CD1c-positive myeloid dendritic cell (primary cell): ENCODE results near the gene LPP.

Experiments
- DNase-seq: peaks from one replicate; pipeline ENCODE4 v3.0.0-alpha.2; 2016; ENCODE audit errors: extremely low spot score

LPP gene

DNA sequence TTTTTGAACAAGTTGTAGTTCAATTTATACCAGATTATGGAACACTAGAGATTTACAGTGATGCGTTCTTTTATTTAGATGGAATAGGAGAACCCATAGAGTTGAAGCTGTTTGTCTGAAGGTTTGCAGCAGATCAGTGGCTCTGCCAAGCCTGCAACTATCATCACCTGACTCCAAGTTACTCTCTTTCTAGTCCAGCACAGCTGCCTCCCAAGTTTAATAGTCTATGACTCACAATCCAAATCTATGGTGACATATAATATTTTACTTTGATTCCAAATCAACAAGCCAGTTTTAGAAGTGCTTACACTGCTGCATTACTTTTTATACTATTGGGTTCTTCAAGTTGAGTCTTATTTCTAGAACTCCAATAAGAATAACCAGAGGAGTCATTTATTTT, 400.4 kb downstream of the LPP start:
- no peak for DNase-seq

DNA sequence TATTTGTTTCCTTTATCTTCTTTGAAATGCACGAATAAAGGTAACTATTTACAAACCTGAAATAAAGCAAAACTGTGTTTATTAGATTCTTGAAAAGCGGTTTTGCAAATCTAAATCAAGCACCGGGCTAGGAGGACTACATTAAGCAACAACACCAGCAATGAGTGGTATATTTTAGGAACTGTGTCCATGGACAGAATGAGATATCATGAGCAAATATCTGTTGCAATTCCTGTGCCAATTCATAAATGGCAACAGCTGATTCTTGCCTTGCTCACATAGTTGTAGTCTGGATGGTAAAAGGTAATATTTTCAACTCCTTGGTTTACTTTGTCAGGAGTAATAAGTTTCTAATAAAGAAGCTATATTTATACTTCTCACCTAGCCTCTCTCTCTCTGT, 403.3 kb downstream of the LPP start:
- no peak for DNase-seq

- DNase-seq: peak; percentile 47
Observed at GRCh38 chr3:188558343-188559071, 404.6 kb downstream of the LPP start.

DNA sequence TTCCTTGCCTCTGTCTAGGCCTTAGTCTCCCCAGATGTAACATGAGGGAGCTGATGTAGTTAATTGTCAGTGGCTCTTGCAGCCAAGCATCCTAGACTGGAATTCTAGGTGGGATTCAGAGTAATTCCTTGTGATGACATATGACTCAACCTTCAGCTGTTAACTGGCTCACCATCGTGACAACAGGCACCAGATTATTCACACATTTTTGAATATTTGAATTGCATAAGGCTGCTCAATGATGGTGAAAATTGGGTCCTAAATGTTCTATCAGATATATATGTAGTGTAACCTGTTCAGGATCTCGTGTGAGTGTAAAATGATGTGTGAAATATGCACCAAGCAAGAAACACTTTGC, 405.1 kb downstream of the LPP start:
- DNase-seq: no peak

DNA sequence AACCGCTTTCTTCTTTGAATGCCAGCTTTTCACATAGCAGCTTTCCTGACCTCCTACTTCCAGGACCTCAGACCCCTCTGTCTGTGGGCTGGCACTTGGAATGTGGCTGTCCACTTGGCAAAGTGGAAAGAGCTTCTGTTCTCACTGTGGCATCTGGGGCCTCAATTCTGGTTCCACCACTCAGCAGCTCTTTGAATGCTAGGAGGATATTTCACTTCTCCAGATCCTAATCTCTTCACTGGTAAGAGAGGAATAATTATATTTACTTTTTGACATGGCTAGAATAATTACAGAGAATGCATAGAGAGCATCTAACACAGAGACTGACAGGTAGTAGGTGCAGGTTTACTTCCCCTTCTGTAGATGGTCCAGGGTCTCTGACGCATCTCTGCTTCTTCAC, 405.9 kb downstream of the LPP start:
- no peak for DNase-seq

DNA sequence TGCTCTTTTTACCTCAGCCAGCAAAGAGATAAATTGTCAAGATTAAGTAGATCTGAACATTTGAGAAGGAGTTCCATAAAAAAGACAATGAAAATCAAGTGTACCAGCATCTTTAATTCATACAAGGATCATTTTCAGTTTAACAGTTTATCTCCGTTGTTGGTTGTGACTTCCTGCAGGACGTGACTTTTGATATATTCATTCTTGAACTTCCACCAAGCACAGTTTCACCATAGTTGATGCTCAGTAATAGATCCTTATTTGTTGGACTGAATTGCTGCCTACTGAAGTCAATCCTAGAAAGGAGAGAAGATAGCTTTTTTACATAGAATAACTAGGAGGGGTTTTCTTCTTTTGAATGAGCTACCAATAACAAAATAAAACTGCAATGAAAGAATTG, 408.2 kb downstream of the LPP start:
- DNase-seq: no peak

GRCh38 chr3:188567478-188568195, 413.7 kb downstream of the LPP start:
- DNase-seq: no peak

- peak; percentile 22 for DNase-seq
Observed at GRCh38 chr3:188568736-188569135, 414.8 kb downstream of the LPP start.

GRCh38 chr3:188571531-188572095, 417.7 kb downstream of the LPP start:
- no peak for DNase-seq

DNA sequence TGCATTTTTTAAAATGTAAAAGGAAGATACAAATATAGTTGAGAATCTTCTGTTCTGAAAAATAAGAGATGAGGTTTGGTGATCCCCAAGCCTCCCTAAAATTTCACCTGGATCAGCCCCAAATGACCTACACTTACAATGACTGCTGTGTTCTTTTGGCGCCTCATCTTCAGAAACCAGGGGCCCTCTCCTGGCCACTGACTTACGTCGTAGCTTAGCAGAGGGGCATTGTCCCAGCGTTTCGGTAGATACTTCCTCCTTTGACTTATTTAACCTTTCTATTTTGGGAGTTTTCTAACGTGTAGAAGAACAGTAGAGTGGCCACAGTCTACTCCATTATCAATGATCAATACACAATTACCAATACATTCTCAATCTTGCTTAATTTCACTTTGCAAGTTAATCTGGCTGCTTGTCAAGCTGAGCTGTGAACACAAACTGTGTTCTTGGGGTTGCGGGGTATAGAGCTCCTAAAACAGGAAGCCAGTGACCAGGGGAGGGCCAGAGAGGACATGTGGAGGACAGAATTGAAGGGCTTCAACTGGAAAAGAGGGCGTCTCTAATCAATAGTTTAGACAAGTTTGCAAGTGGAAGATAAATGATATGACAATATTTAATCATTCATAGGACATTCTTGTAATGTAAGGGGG, 419.5 kb downstream of the LPP start:
- DNase-seq: no peak

GRCh38 chr3:188573956-188574355, 420.0 kb downstream of the LPP start:
- DNase-seq: no peak

- DNase-seq: no peak
Observed at GRCh38 chr3:188574885-188575284, 420.9 kb downstream of the LPP start.

DNA sequence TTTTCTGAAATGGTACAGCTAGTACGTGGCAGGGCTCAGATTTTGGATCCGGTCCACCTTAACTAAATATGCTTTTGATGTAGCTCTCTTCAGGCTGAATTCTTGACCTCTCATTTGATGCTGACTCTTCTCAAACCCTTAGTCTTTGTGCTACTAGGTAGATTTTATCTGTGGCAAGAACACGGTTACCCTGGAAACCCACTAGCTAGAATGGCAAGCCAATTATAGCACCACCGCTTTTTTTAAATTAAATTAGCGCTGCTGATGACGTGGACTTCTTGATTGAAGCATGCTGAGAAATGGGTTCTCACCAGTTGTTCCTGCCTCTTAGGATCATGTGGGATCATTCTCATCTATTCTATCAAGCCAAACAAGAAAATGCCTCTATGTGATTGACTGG, 421.5 kb downstream of the LPP start:
- no peak for DNase-seq

- no peak for DNase-seq
Observed at GRCh38 chr3:188577539-188577938, 423.6 kb downstream of the LPP start.

DNA sequence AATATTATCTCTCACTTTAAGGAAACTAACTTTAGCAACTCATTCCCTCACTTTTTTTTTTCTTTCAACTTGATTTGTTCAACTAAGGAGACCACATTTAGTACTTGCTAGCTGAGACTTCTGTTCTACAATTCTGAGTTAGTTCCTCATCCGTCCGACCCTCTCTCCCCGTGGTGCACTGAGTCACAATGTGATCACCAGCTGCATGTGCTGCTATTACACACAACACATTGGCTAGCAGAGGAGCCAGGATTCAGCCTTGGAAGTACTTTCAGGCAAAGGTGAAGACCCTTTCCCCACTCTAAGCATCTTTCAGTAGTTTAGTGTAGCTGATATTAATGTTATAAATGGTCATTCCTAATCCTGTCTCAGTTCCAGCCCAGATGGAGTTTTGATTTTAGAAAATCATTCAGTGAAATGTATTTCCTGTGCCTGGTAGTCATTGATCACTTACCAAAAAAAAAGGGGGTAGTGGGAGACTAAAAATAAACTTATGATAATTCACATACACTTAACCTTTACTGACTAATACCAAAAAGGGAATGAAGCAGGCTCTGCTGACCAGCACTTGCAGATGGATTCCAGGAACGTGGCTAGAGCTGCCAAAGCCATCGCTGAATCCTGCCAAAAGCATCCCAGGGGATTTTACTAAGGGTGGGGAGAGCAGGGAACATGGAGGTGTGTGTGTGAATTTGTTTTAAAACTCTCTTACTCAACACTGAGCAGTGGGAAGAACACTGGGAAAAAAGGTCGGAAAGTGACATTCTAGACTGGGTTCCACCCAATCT, 424.8 kb downstream of the LPP start:
- peak; percentile 67 for DNase-seq

GRCh38 chr3:188580223-188580622, 426.3 kb downstream of the LPP start:
- no peak for DNase-seq

- no peak for DNase-seq
Observed at GRCh38 chr3:188580659-188581058, 426.7 kb downstream of the LPP start.

GRCh38 chr3:188581365-188581764, 427.4 kb downstream of the LPP start:
- no peak for DNase-seq

DNA sequence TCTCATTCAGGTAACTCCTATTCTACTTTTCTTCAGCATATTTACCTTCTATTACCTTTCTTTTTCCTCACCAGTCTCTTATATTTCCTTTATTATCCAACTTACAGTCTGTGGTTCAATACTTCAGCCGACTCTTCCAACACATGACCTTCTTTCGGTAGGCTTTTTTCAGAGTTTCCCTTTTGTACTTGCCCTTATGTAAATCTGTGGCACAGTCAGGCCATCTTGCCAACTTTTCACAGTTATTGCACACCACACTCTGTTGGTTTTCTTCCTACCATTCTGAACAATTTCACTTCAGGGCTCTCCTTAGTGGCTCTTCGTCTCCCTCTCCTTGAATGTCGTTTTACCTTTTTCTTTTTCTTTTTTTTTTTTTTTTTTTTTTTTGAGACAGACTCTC, 427.8 kb downstream of the LPP start:
- peak; percentile 24 for DNase-seq

DNA sequence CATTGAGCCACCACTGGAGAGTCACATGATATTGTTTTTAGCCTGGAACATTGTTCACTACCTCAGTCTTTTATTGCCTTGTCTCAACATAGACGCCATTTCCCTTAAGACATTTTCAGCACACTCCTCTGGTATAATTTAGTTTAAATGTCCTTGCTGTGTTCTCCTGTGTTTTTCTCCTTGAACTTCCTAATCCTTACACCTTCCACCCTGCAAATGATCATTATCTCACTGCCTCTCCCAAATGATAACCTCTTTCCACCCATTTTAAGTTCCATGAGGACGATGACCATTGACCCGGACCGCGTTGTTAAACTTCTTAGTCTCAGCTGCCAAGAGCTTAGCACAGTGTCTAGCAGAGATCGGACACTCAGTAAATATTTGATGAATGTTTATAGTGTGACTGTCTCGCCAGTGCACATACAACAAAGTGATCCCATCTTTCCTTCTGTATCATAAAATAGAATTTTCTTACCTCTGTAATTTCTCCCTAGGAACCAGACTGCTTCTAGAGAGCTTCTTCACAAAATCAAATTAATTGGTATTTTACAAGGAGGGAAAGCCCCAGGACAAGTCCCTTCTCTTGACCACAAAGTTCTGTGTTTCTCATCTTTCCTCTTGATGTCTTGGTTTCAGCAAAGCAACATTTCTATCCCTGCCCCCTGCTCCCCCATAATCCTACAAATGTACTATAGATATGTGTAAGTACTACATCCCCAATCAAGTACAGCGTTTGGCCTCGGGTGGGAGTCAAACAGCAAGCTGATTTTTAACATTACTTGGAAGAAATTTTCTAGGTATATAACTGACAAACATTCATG, 429.6 kb downstream of the LPP start:
- DNase-seq: no peak

DNA sequence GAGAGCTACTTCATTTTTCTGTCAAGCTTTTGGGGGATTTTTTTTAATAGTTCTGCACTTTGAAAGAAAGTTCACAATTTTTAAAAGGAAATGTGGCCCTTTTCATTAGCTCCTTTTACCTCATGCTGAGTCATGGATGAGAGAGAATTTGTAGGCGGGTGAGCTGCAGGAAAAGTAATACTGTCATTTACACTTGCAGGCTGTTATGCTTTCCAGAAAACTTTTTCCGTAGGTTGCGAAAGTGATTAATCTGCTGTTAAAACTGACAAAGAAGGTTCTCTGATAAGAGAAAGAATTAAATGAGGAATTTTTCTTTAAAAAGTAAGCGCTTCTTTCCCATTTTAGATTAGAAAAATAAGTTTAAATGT, 430.2 kb downstream of the LPP start:
- DNase-seq: peak; percentile 83
